Uterus (tissue), 4 donors: ENCODE results near the gene ST8SIA6. TPM values are rescaled to one million over a fixed set of nuclear protein-coding genes. Genes with fewer than 3 reads are reported as not detected.
"Not testable (repeated sequence)": the region's sequence is repeated elsewhere in the genome, so short reads cannot be mapped to it uniquely, and the experiment has no call there.

Source experiments
- DNase-seq, 2 donors: peaks; one replicate each; pipeline ENCODE4 v3.0.0-alpha.2; 2019 to 2020
- H3K27ac ChIP-seq, 2 donors: fragments of 200-600 bp; sonication (generic); 1 replicate in 1 of 2; 2 replicates in 1 of 2; pipeline ENCODE4 v1.5.1; 2016 to 2018
- H3K27me3 ChIP-seq, 2 donors: fragments of 200-600 bp; sonication (generic); one replicate each; pipeline ENCODE4 v1.5.1; 2018 to 2019; ENCODE audit warnings: control low read depth in 1 of 2
- H3K36me3 ChIP-seq, 2 donors: fragments of 200-600 bp; sonication (generic); one replicate each; pipeline ENCODE4 v1.5.1; 2019; ENCODE audit warnings: control low read depth in 1 of 2
- H3K4me1 ChIP-seq, 2 donors: fragments of 200-600 bp; sonication (generic); one replicate each; pipeline ENCODE4 v1.5.1; 2018 to 2019; ENCODE audit warnings: control low read depth in 1 of 2
- H3K4me3 ChIP-seq, 2 donors: fragments of 200-600 bp; sonication (generic); 1 replicate in 1 of 2; 2 replicates in 1 of 2; pipeline ENCODE4 v1.5.1; 2018 to 2019; ENCODE audit warnings: mild to moderate bottlenecking in 1 of 2
- H3K9me3 ChIP-seq, 2 donors: fragments of 200-600 bp; sonication (generic); one replicate each; pipeline ENCODE4 v1.5.1; 2019; ENCODE audit warnings: control low read depth in 1 of 2
- CTCF ChIP-seq, 4 experiments: fragments of 200-600 bp in 2 of 4; fragments of 450-650 bp in 2 of 4; sonication (generic) in 2 of 4; IDR thresholded peaks; one replicate each; pipeline ENCODE4 v1.5.1; 2016 to 2019; ENCODE audit warnings: antibody characterized with exemption in 4 of 4, mild to moderate bottlenecking in 2 of 4, moderate library complexity in 1 of 4
- POLR2A ChIP-seq, 2 donors: fragments of 450-650 bp; IDR thresholded peaks; one replicate each; pipeline ENCODE4 v1.6.1; 2016; ENCODE audit warnings: antibody characterized with exemption in 2 of 2, mild to moderate bottlenecking in 1 of 2, moderate library complexity in 1 of 2
- intact Hi-C: fragments of 100-400 bp; cut with DNase I; formaldehyde crosslinking; loops from one replicate; pipeline ENCODE4 v1.15.1; 2023; ENCODE audit warnings: low total_unique reads
- total RNA-seq, 4 donors: library from RNA; depleted of rRNA in 3 of 4; stranded (reverse); fragments of >200 nt in 3 of 4; gene quantifications; one replicate each; pipeline versions ENCODE4 v1.1.0 to v1.2.4, GENCODE V29; 2014 to 2023
- donor health status: DM: yes; HTN: yes; CAD: no.

Gene ST8SIA6, protein sequence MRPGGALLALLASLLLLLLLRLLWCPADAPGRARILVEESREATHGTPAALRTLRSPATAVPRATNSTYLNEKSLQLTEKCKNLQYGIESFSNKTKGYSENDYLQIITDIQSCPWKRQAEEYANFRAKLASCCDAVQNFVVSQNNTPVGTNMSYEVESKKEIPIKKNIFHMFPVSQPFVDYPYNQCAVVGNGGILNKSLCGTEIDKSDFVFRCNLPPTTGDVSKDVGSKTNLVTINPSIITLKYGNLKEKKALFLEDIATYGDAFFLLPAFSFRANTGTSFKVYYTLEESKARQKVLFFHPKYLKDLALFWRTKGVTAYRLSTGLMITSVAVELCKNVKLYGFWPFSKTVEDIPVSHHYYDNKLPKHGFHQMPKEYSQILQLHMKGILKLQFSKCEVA
- 1 to 10 TPM in 2 of 4 donors, under 1 TPM in 1, not detected in 1; 0.77 to 1.9 (median 1.1) TPM for total RNA-seq

- peak within 1 kb of the TSS; percentile 7 to 26 for H3K4me3 ChIP-seq
- no peaks in the 10 kb centered on the region for H3K36me3 ChIP-seq
- H3K27ac ChIP-seq = no peak within 1 kb of the TSS
- TF ChIP-seq CTCF (IDR thresholded peaks at IDR 0.05) (no peak), POLR2A (IDR thresholded peaks at IDR 0.05) (no peak)
- H3K9me3 ChIP-seq = no peaks in the 10 kb centered on the region
- peaks cover 0 to 8% of the 10 kb centered on the region in 2 donors for H3K27me3 ChIP-seq
- intact Hi-C loops = no loop called here
- DNase-seq = no peak
- H3K4me1 ChIP-seq = peaks cover 0 to 15% of the 10 kb centered on the region in 2 donors
Measured at GRCh38 chr10:17454161-17455014, at the start of gene ST8SIA6. TSS of gene ST8SIA6 (minus strand) at chr10:17454595. CDS start at chr10:17454255, 340 bp downstream.

DNA sequence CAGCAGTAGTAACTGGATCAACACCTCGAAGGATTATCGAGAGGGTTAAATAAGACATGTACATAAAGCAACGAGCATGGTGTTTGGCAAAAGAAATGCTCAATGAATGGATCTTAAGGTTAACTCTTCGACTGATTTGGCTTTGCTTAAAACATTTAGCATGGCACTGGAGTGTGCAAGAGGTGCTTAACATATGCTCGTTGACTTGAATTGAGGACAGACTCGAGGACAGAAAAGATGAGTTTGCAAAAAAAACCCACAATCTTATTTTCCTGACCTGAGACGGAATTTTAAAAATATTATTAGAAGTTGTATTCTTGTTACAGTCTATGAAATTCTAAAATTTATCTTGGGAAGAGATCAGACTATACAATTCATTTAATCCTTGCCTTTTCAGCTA lies 49.4 kb upstream of the ST8SIA6 start:
- Histone ChIP-seq H3K27me3 (no peaks in the 10 kb centered on the region), H3K27ac (no peak overlapping the region), H3K9me3 (no peaks in the 10 kb centered on the region), H3K4me1 (no peaks in the 10 kb centered on the region), H3K36me3 (no peaks in the 10 kb centered on the region), H3K4me3 (no peak overlapping the region)
- intact Hi-C loops = no loop called here
- no peak for TF ChIP-seq POLR2A (IDR thresholded peaks at IDR 0.05)
- no peak for TF ChIP-seq CTCF (IDR thresholded peaks at IDR 0.05)
- DNase-seq = no peak

- intact Hi-C loops = no loop called here
- Histone ChIP-seq H3K4me1 (no peaks in the 10 kb centered on the region), H3K4me3 (no peak overlapping the region)
Measured at GRCh38 chr10:17502814-17503213, 48.4 kb upstream of the ST8SIA6 start.

GRCh38 chr10:17499014-17499413 lies 44.6 kb upstream of the ST8SIA6 start:
- H3K27me3 ChIP-seq, H3K27ac ChIP-seq, intact Hi-C loops, H3K4me1 ChIP-seq, H3K9me3 ChIP-seq, H3K36me3 ChIP-seq, DNase-seq, H3K4me3 ChIP-seq: not testable (repeated sequence)

More at GRCh38 chr10:17502814-17503213, 48.4 kb upstream of the ST8SIA6 start:
- H3K9me3 ChIP-seq = no peaks in the 10 kb centered on the region
- DNase-seq = no peak
- TF ChIP-seq POLR2A (IDR thresholded peaks at IDR 0.05) (no peak), CTCF (IDR thresholded peaks at IDR 0.05) (no peak)
- no peaks in the 10 kb centered on the region for H3K36me3 ChIP-seq
- no peaks in the 10 kb centered on the region for H3K27me3 ChIP-seq
- H3K27ac ChIP-seq = no peak overlapping the region

GRCh38 chr10:17497446-17498030 lies 43.1 kb upstream of the ST8SIA6 start:
- intact Hi-C loops = no loop called here
- no peak for DNase-seq

More at GRCh38 chr10:17497446-17498030, 43.1 kb upstream of the ST8SIA6 start:
- no peaks in the 10 kb centered on the region for H3K27me3 ChIP-seq
- no peak for TF ChIP-seq POLR2A (IDR thresholded peaks at IDR 0.05)
- TF ChIP-seq CTCF (IDR thresholded peaks at IDR 0.05) = no peak
- no peaks in the 10 kb centered on the region for H3K4me1 ChIP-seq
- no peak overlapping the region for H3K4me3 ChIP-seq
- H3K36me3 ChIP-seq = no peaks in the 10 kb centered on the region
- H3K9me3 ChIP-seq = no peaks in the 10 kb centered on the region
- no peak overlapping the region for H3K27ac ChIP-seq
